22Rv1 (cell line): ENCODE data around the gene MUC6.

ENCODE experiments used
- ZFX ChIP-seq: fragments of 450-650 bp; IDR thresholded peaks from 2 replicates; pipeline ENCODE4 v1.6.1; 2017; ENCODE audit warnings: antibody characterized with exemption, borderline replicate concordance
- TF ChIP-seq, protein P1 (sequence below): fragments of 450-650 bp; IDR thresholded peaks from 2 replicates; pipeline ENCODE4 v1.5.1; 2017; ENCODE audit warnings: mild to moderate bottlenecking

GRCh38 chr11:1041149-1041467 lies 4.6 kb upstream of the MUC6 start:
- TF ChIP-seq, protein P1, sequence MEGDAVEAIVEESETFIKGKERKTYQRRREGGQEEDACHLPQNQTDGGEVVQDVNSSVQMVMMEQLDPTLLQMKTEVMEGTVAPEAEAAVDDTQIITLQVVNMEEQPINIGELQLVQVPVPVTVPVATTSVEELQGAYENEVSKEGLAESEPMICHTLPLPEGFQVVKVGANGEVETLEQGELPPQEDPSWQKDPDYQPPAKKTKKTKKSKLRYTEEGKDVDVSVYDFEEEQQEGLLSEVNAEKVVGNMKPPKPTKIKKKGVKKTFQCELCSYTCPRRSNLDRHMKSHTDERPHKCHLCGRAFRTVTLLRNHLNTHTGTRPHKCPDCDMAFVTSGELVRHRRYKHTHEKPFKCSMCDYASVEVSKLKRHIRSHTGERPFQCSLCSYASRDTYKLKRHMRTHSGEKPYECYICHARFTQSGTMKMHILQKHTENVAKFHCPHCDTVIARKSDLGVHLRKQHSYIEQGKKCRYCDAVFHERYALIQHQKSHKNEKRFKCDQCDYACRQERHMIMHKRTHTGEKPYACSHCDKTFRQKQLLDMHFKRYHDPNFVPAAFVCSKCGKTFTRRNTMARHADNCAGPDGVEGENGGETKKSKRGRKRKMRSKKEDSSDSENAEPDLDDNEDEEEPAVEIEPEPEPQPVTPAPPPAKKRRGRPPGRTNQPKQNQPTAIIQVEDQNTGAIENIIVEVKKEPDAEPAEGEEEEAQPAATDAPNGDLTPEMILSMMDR: no peak
- no peak for TF ChIP-seq ZFX
